ENCODE results near the gene LRCOL1. TPM values are rescaled to one million over a fixed set of nuclear protein-coding genes. Genes with fewer than 3 reads are reported as not detected.

LRCOL1 gene
- total and polyA plus RNA-seq, 2 of the 8 experiments (the other 6 are each of a cell fraction or from before 2014, with no cell fraction given) = not detected

DNA sequence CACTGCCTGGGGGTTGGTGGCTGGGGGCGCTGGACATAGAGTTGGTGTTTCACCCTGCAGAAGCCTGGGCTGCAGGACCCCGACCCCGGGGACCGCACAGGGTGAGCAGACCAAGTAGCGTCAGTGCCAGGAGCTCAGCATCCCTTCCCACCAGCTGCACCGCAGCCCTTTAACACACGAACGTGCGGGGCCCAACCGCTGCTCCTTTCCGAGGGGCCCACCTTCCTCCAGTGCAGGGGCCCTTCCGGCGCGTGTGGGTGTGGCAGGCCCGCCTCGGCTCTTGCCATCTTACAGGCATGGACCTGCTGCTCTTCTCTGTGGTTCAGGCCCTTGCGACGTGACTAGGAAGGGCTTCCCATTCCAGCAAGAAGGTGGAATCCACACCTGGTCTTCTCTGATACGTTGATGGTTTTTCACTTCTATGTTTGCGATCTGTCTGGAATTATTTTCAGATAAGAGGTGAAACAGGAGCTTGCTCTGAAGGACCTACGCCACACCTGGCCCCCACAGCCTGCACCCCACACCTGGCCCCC lies 47.8 kb downstream of the LRCOL1 start:
- H4K8ac ChIP-seq (ENCODE audit: extremely low read depth, insufficient read depth, low read length) = no peak overlapping the region; the same call in 1 of the 2 replicates
- no peak overlapping the region for H4K91ac ChIP-seq (replicated peaks; ENCODE audit: insufficient read length, low read length)
- DNase-seq (ENCODE audit: low read depth in 1 of 2, low spot score in 2 of 2) = no peak
- H3K4ac ChIP-seq (replicated peaks; ENCODE audit: insufficient read length, low read depth, low read length) = no peak overlapping the region
- H2AK5ac ChIP-seq (ENCODE audit: low read depth, low read length) = no peak overlapping the region
- H3K4me2 ChIP-seq (ENCODE audit: insufficient read depth in 1 of 2, low read depth in 2 of 2, low read length in 2 of 2) = peak overlapping the region in 1 of 2 experiments; percentile 32; a peak in 1 of 4 replicates
- ChIA-PET CTCF (ENCODE audit: partially characterized antibody) (interaction anchor here (0.5 to 3.4 kb wide), 8 partner anchors 19 to 149 kb away, joined by 3 to 18 read pairs (median 3); no protein-coding TSS in a partner anchor), POLR2A (ENCODE audit: partially characterized antibody) (interaction anchor here (1.1 to 1.4 kb wide), 3 partner anchors 20 to 39 kb away, joined by 3 to 9 read pairs (median 3); no protein-coding TSS in a partner anchor)
- 89% methylated on average over 20 of the region's 21 CpGs; no CpG with 5 or more reads in 1 of the 2 experiments for WGBS, 2 experiments (ENCODE audit: extremely low coverage in 1 of 2, insufficient coverage in 1 of 2, insufficient read length in 1 of 2, insufficient replicate concordance in 2 of 2, low coverage in 1 of 2, low lambda C conversion rate in 2 of 2, missing lambda C conversion rate in 1 of 2)
- no peak overlapping the region for H2BK15ac ChIP-seq (ENCODE audit: low read length)
- no peak overlapping the region for H3K27ac ChIP-seq (ENCODE audit: low read depth, low read length)
- no peak for TF ChIP-seq TAF1 (IDR thresholded peaks at IDR 0.05; ENCODE audit: low read depth, low read length)
- no peak for TF ChIP-seq SP4 (IDR thresholded peaks at IDR 0.05; ENCODE audit: low read length)
- no peak for TF ChIP-seq NANOG (IDR thresholded peaks at IDR 0.05; ENCODE audit: insufficient read depth, low read depth, low read length, poor library complexity, severe bottlenecking)
- TF ChIP-seq YY1 (IDR thresholded peaks at IDR 0.05; ENCODE audit: low read depth, low read length) = no peak
- no peak for TF ChIP-seq RBBP5 (IDR thresholded peaks at IDR 0.05; ENCODE audit: borderline replicate concordance, low read depth, low read length)
- TF ChIP-seq, protein P1, sequence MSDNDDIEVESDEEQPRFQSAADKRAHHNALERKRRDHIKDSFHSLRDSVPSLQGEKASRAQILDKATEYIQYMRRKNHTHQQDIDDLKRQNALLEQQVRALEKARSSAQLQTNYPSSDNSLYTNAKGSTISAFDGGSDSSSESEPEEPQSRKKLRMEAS (IDR thresholded peaks at IDR 0.05) = no peak
- TF ChIP-seq SRF (IDR thresholded peaks at IDR 0.05; ENCODE audit: low read depth, low read length) = no peak
- TF ChIP-seq JUND (IDR thresholded peaks at IDR 0.05; ENCODE audit: low read length) = no peak
- TF ChIP-seq, protein P2, sequence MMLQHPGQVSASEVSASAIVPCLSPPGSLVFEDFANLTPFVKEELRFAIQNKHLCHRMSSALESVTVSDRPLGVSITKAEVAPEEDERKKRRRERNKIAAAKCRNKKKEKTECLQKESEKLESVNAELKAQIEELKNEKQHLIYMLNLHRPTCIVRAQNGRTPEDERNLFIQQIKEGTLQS (IDR thresholded peaks at IDR 0.05; ENCODE audit: insufficient read depth, low read depth, low read length) = no peak
- H2BK120ac ChIP-seq (replicated peaks; ENCODE audit: low read depth, low read length) = no peak overlapping the region
- H3K27me3 ChIP-seq (replicated peaks in 1 of 4; ENCODE audit: control insufficient read depth in 3 of 4, extremely low read depth in 1 of 4, insufficient read depth in 3 of 4, low read length in 3 of 4) = peaks cover 3 to 23% (median 18%) of the 10 kb centered on the region in 4 experiments
- H3K36me3 ChIP-seq (ENCODE audit: control insufficient read depth in 2 of 4, insufficient read depth in 4 of 4, low read length in 3 of 4) = peaks cover 0 to 6% (median 5%) of the 10 kb centered on the region in 4 experiments; a peak in 4 of 8 replicates
- H3K9ac ChIP-seq (replicated peaks in 1 of 4; ENCODE audit: extremely low read depth in 1 of 4, low read depth in 3 of 4, low read length in 3 of 4) = no peak overlapping the region
- H3K18ac ChIP-seq (ENCODE audit: extremely low read depth, low read length) = no peak overlapping the region
- H3K9me3 ChIP-seq (ENCODE audit: insufficient read depth in 2 of 2, low read depth in 1 of 2, low read length in 1 of 2) = no peaks in the 10 kb centered on the region
- H3K4me1 ChIP-seq (replicated peaks in 1 of 4; ENCODE audit: control insufficient read depth in 3 of 4, insufficient read depth in 4 of 4, low read length in 3 of 4) = peaks cover 0 to 10% (median 6%) of the 10 kb centered on the region in 4 experiments; a peak in 5 of 7 replicates
- H3K23ac ChIP-seq (ENCODE audit: insufficient read length) = no peak overlapping the region
- FAIRE-seq = no peak
- H3K79me2 ChIP-seq (ENCODE audit: control insufficient read depth in 1 of 2, insufficient read depth in 2 of 2, low read length in 2 of 2) = peaks cover 11 to 43% of the 10 kb centered on the region in 2 experiments
- H2BK20ac ChIP-seq (ENCODE audit: low read length) = no peak overlapping the region
- H2AFZ ChIP-seq (ENCODE audit: low read length) = no peak overlapping the region
- peaks cover 24% of the 10 kb centered on the region for H3K79me1 ChIP-seq (ENCODE audit: low read depth, low read length)
- H4K5ac ChIP-seq (ENCODE audit: insufficient read length, low read depth, low read length) = no peak overlapping the region
- peaks cover 40 to 45% of the 10 kb centered on the region in 2 experiments for H4K20me1 ChIP-seq (replicated peaks in 1 of 2; ENCODE audit: control insufficient read depth in 1 of 2, insufficient read depth in 2 of 2, low read length in 2 of 2)
- H3K56ac ChIP-seq (replicated peaks; ENCODE audit: insufficient read length, low read depth, low read length) = no peak overlapping the region
- H3K4me3 ChIP-seq (ENCODE audit: extremely low read depth in 1 of 4, insufficient read depth in 2 of 4, low read depth in 3 of 4, low read length in 4 of 4) = no peak overlapping the region
- H2BK12ac ChIP-seq (ENCODE audit: low read depth, low read length) = no peak overlapping the region
- no peak overlapping the region for H2BK5ac ChIP-seq (ENCODE audit: low read depth, low read length)
- H3K23me2 ChIP-seq (ENCODE audit: low read depth, low read length) = peaks cover 5% of the 10 kb centered on the region; the same call in 1 of the 2 replicates
- no peak overlapping the region for H3K14ac ChIP-seq (ENCODE audit: insufficient read length)

Measured in H1 (cell line).